GM21367 (cell line): ENCODE data around the gene MYO1D.

Source experiments
- ATAC-seq: cut with Tn5 transposase; IDR thresholded peaks from one replicate; pipeline ENCODE4 v1.9.1; 2021; ENCODE audit not compliant: unreplicated experiment

Gene MYO1D

DNA sequence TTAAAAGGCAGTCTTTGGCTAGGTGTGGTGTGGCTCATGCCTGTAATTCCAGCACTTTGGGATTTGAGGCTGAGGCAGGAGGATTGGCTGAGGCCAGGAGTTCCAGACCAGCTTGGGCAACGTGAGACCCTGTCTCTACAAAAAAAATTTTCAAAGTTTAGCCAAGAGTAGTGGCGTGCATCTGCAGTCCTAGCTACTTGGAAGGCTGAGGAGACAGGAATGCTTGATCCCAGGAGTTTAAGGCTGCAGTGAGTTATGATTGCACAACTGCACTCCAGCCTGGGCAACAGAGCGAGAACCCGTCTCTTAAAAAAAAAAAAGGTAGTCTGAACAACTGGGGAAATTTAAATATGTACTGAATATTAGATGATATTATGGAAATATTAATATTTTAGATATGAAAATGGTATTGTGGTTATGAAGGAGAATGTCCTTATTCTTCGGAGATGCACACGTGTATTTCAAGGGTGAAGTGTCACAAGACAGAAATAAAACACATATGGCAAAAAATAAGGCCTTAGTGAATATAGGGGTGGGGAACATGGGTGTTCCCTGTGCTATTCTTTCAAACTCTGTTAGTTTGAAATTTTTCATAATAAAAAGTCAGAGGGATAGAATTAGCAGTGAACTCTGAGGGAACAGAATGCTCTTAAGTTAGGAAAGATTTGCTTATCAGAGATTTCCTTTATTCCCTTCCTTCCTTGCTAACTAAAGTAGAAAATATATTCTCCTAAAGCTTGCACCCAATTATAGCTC, 245.4 kb downstream of the MYO1D start:
- ATAC-seq = no peak

GRCh38 chr17:32629563-32630190, 247.2 kb downstream of the MYO1D start:
- ATAC-seq = no peak

GRCh38 chr17:32628271-32629044, 248.5 kb downstream of the MYO1D start:
- no peak for ATAC-seq

GRCh38 chr17:32627239-32627996, 249.5 kb downstream of the MYO1D start:
- no peak for ATAC-seq

DNA sequence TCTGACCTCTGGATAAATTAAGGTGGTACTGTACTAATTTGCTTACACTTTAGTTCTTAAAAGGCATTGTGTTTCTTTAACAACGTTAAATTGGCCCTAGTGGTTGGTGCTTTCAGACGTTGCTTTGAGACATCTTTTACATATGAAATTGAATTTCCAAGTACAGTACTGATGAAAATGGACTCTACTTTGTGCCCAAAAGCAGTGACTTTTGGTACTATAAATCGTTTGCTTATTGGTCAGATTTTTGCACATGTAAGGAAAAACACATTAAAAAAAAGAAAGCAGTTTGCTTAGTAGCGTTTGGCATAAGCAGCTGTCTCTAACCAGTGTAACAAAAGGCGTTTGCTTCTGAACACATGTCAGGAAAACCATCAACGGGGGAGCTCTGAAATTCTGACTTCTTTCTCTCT, 250.5 kb downstream of the MYO1D start:
- ATAC-seq = no peak

DNA sequence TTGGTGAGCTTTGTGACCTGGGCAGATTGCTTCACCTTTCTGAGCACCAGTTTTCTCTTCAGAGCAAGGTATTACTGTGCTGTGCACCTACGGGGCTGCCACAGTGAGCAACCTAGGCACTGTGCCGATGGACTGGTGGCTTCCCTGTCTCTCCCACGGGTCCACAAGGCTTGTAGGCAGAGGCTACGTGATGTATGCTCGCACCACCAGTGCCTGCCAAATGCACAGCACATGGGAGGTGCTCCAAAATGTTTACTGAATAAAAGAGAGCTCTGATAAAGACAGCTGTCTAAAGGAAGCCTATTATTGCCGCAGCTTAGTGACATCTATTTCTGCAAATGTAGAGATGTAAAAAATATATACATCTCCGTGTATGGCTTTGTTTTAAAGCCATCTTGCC, 251.0 kb downstream of the MYO1D start:
- no peak for ATAC-seq

DNA sequence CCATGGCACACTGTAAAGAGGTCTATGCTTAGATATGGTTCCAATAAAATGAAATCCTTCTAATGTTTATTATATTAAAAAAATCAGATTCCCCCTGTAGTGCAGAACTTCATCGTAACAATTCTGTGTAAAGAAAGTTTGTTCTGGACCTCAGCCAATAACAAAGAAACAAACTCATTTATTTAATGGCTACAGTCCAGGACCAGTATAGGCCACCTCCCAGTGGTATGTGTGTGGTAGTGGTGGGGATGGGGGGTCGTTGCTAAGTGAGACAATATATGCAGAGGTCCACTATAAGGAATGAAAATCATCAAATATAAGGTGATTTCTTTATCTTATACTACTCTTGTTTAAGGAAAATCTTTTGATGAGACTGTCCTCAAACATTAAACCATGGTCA, 253.7 kb downstream of the MYO1D start:
- ATAC-seq = no peak

DNA sequence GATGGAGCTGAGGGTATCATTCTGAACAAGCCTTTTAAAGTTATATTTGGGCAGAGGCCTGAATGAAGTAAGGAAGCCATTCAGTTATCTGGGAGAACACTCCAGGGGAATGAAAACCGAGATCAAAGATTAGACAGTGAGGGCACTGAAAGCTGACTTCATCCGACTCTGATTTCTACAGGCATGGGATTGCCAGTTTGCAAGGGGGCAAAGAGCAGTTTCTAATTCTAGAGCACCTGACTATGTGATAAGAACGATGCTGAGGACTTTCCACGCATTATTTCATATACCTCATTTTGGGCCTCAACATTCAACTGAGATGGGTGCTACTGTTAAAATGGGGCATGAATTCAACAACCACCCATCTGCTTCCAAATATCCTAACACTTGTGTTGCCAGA, 254.4 kb downstream of the MYO1D start:
- ATAC-seq = no peak

GRCh38 chr17:32621612-32622312, 255.2 kb downstream of the MYO1D start:
- ATAC-seq = no peak

- ATAC-seq = no peak
Measured at GRCh38 chr17:32615326-32615725, 261.6 kb downstream of the MYO1D start.

DNA sequence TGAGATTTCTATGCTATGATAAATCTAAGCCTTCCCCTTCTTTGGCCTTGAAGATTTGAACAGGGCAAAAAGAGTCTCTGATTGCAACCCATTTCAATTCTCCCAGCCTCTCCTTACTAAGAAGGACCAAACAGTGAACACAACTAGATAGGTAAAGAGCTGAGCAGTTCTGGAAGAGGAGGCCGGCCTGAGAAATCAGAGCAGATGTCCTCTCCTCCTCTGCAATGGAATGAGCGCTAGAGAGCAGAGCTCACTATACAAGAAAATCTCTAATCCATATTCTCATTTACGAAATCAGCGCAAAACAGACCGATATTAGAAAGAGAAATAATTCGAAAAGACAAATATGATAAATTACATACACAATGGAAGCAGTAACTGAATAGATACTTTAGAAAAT, 266.0 kb downstream of the MYO1D start:
- ATAC-seq = no peak

DNA sequence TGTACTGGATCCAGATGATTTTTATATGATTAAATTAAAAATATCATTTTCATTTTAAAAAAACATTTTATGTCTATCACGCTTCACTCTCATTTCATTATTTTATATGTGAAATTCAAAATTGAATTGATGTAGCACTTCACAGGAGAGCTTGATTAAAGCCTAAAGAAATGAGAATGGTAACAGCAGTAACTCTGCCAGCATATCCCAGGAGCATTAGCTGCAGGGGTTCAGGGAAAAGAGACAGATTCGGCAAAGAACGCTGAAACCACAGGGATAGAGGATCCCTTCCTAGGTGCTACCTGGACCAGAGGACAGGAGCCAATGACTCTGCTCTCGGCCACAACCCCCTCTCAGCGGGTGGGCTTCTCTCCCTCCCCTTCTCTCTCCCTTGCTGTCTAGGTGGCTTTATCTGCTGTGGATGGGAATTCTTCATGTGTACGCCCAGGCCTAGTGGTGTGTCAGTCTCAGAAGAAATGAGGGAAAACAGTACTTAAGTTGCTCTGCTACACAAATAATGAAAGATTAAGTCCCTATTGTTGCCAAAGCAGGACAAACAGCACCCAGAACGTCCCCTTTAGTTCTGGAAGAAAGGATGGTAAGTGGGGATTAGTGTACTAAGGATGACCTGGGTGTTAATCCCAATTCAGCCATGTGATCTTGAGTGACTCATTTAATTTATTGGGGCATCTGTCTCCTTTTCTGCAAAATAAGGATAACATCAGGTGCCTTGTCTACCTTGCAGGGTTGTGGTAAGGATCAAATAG, 266.9 kb downstream of the MYO1D start:
- no peak for ATAC-seq

DNA sequence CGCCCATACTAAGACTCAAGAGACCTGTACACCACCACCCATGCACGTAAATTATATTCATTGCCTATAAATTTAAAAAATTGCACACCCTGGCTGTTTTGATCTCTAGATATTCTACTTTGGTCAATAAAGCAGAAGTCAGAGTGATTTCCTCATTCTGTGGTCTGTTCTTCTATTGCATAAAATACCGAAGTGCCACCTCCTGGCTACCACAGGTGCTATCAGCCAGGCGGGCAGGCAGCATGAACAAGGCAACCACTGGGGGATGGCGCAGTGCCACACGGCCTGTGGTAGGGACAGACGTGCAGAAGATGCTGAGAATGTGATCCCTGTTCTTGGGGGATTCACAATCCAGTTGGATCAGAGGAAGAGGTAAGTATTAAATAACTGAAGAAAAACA, 267.8 kb downstream of the MYO1D start:
- no peak for ATAC-seq

- no peak for ATAC-seq
Measured at GRCh38 chr17:32608267-32608666, 268.7 kb downstream of the MYO1D start.

- ATAC-seq = no peak
Measured at GRCh38 chr17:32604966-32605365, 272.0 kb downstream of the MYO1D start.

DNA sequence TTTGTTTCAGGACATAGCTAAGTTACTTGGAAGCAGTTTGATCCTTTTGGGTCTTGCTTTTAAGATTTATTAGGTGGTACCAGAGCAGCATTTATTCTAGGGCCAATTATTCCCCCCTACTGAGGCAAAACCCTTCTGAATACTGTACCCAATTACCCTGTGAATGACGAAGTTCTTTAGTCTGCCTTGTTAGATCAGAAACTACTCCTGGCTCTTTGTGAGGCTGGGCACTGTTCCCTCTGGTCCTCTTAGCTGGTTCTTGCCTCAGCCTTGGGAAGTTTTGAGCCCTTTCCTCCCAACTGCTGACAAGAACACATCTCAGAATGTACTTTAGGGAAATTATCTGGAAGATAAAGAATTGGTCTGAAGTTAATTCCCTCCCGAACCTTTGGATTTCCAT, 274.5 kb downstream of the MYO1D start:
- ATAC-seq = no peak

DNA sequence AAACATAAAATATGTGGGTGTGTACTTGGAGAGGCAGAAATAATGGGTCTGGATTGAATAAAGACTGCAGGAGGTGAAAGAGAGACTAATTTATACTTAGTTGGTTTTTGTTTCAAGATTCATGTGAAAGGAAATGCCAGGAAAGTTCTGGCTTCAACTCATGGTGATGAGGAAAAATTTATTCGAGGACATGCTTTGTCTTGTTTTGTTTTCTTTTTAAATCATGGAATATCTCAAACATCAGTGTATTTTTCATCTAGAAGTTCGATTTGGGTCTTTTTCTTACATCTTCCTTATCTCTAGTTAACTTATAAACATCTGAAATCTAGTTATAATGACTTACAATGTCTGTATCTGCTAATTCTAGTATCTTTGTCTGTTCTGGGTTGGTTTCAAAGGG, 275.1 kb downstream of the MYO1D start:
- ATAC-seq = no peak

DNA sequence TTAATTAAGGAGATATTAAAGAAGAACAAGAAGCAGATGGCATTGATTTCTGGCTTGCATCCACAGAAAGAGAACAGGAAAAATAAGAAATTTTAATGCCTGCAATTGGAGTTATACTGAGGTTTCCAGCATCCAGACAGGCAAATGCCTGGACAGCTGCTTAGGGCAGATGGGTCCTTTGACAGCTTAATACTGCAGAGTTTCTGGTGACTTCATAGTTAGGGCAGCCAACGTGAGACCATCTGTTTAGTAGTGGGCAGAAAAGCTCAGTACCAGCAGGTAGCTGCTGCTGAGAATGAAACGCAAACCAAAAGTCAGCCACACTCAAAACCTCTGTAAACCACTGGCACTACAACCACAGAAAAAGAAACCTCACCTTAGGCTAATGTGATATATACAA, 280.3 kb downstream of the MYO1D start:
- no peak for ATAC-seq

- no peak for ATAC-seq
Measured at GRCh38 chr17:32596206-32596605, 280.7 kb downstream of the MYO1D start.

DNA sequence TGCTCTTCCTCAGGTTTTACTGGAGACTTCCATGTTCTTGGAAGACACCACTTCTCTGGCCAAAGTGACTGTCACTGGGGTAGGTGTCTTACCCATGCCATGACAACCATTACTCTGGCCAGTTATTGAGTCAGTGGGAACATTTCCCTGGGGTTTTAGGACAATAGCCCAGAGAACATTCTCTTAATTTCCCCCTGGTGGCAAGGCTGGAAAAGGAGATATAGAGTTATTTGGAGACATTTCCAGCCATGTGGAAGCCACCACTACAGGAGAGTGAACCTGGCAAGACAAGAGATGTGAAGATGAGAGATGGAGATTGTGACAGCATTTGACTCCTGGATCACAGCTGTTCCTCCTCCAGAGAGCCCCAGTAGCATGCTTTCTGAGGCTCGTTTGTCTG, 283.9 kb downstream of the MYO1D start:
- ATAC-seq = no peak
